PC-9 (cell line): ENCODE measurements around the gene M1AP. TPM values are rescaled to one million over a fixed set of nuclear protein-coding genes. Genes with fewer than 3 reads are reported as not detected.
A peak's percentile ranks its signal among the peaks of the same experiment; 100 is the strongest.

Experiments used
- BruUV-seq: library from RNA; stranded (reverse); fragments of 400-500 nt; replicated peaks from 2 replicates; lab custom pipeline; 2021; lab: Mats Ljungman, UMichigan
- CTCF ChIA-PET: fragments of 300-600 bp; sonication (Branson Sonifier 250); formaldehyde crosslinking; loops from one replicate; lab custom pipeline; 2022; ENCODE audit warnings: antibody characterized with exemption; lab: Charles Lee
- POLR2A ChIA-PET: fragments of 300-600 bp; sonication (Branson Sonifier 250); formaldehyde crosslinking; loops from one replicate; lab custom pipeline; 2022; ENCODE audit warnings: antibody characterized with exemption; ENCODE audit not compliant: unreplicated experiment; lab: Charles Lee
- DNase-seq, 2 experiments: peaks; one replicate each; pipeline versions ENCODE4 v3.0.0 to v3.0.0-alpha.2; 2015 to 2022; ENCODE audit warnings: mixed read lengths in 1 of 2
- H2AFZ ChIP-seq: fragments of 200-600 bp; sonication (generic); 2 replicates; pipeline ENCODE4 v1.8.1; 2017; ENCODE audit warnings: antibody characterized with exemption
- H3F3A ChIP-seq: fragments of 200-600 bp; sonication (generic); 2 replicates; pipeline ENCODE4 v1.8.1; 2017; ENCODE audit warnings: antibody characterized with exemption, mild to moderate bottlenecking, low read depth; ENCODE audit not compliant: insufficient read depth
- H3K27ac ChIP-seq: fragments of 200-600 bp; sonication (generic); 2 replicates; pipeline ENCODE4 v1.6.1; 2016; ENCODE audit warnings: mixed run types
- H3K27me3 ChIP-seq: fragments of 200-600 bp; sonication (generic); 2 replicates; pipeline ENCODE4 v1.6.1; 2016; ENCODE audit warnings: low read depth, mixed run types; ENCODE audit not compliant: insufficient read depth
- H3K36me3 ChIP-seq: fragments of 200-600 bp; sonication (generic); 2 replicates; pipeline ENCODE4 v1.6.1; 2016; ENCODE audit warnings: low read depth, mixed run types
- H3K4me1 ChIP-seq: fragments of 200-600 bp; sonication (generic); replicated peaks from 2 replicates; pipeline ENCODE4 v1.6.1; 2016; ENCODE audit warnings: mixed run types; ENCODE audit not compliant: insufficient read depth
- H3K4me2 ChIP-seq: fragments of 200-600 bp; sonication (generic); 2 replicates; pipeline ENCODE4 v1.6.1; 2017; ENCODE audit warnings: mixed run types
- H3K4me3 ChIP-seq: fragments of 200-600 bp; sonication (generic); 2 replicates; pipeline ENCODE4 v1.6.1; 2016; ENCODE audit warnings: mixed run types
- H3K79me2 ChIP-seq: fragments of 200-600 bp; sonication (generic); 2 replicates; pipeline ENCODE4 v1.6.1; 2017; ENCODE audit warnings: low read depth, mixed run types
- H3K9me2 ChIP-seq: fragments of 200-600 bp; sonication (generic); 2 replicates; pipeline ENCODE4 v1.8.1; 2017; ENCODE audit warnings: mild to moderate bottlenecking; ENCODE audit not compliant: insufficient read depth
- H3K9me3 ChIP-seq: fragments of 200-600 bp; sonication (generic); 2 replicates; pipeline ENCODE4 v1.8.1; 2016; ENCODE audit warnings: low read depth; ENCODE audit not compliant: insufficient read depth
- H4K20me1 ChIP-seq: fragments of 200-600 bp; sonication (generic); 2 replicates; pipeline ENCODE4 v1.8.1; 2017; ENCODE audit not compliant: insufficient read depth
- CTCF ChIP-seq: fragments of 200-600 bp; sonication (generic); conservative IDR thresholded peaks from 2 replicates; pipeline ENCODE4 v1.6.1; 2017; ENCODE audit warnings: mixed run types, antibody characterized with exemption, mild to moderate bottlenecking, moderate library complexity
- EZH2 ChIP-seq: fragments of 200-600 bp; sonication (generic); IDR thresholded peaks from 2 replicates; pipeline ENCODE4 v1.8.0; 2017; ENCODE audit warnings: antibody characterized with exemption, low read depth
- intact Hi-C: fragments of 100-400 bp; cut with micrococcal nuclease; formaldehyde crosslinking; loops from one replicate; pipeline ENCODE4 v1.10.0; 2022; ENCODE audit not compliant: unreplicated experiment
- total RNA-seq: library from RNA; stranded (reverse); gene quantifications from 2 replicates; pipeline ENCODE4 v1.2.3, GENCODE V29; 2021

Gene M1AP
- total RNA-seq, 1 experiment from 2014 or later = 7.7 TPM

GRCh38 chr2:74628538-74629105 lies 19.5 kb downstream of the M1AP start:
- TF ChIP-seq EZH2 = no peak
- H3K4me2 ChIP-seq = no peak overlapping the region
- intact Hi-C loops = no loop called here
- peaks cover 3% of the 10 kb centered on the region; the same call in 1 of the 2 replicates for H3K36me3 ChIP-seq
- no peaks in the 10 kb centered on the region; the same call in 1 of the 2 replicates for H3K9me2 ChIP-seq
- no peaks in the 10 kb centered on the region for H3K27me3 ChIP-seq
- POLR2A ChIA-PET = no interaction called here
- H2AFZ ChIP-seq = no peak overlapping the region
- no peaks in the 10 kb centered on the region for H4K20me1 ChIP-seq
- BruUV-seq = no TSS peak
- peaks cover 18% of the 10 kb centered on the region for H3K4me1 ChIP-seq
- no peaks in the 10 kb centered on the region for H3K79me2 ChIP-seq
- CTCF ChIA-PET = no interaction called here
- no peak overlapping the region for H3K4me3 ChIP-seq
- no peak overlapping the region for H3K27ac ChIP-seq
- DNase-seq = no peak
- no peaks in the 10 kb centered on the region for H3K9me3 ChIP-seq
- H3F3A ChIP-seq = no peaks in the 10 kb centered on the region

- DNase-seq = peak in 1 of 2 experiments; percentile 47
- H4K20me1 ChIP-seq = no peaks in the 10 kb centered on the region
- no TSS peak for BruUV-seq
Observed at GRCh38 chr2:74625658-74626425, 22.3 kb downstream of the M1AP start.

GRCh38 chr2:74620671-74621070 lies 27.5 kb downstream of the M1AP start:
- no peak for DNase-seq
- POLR2A ChIA-PET = no interaction called here
- TF ChIP-seq EZH2 = no peak
- TF ChIP-seq CTCF = no peak
- CTCF ChIA-PET = no interaction called here
- Histone ChIP-seq H3K79me2 (no peaks in the 10 kb centered on the region), H2AFZ (no peak overlapping the region), H3K4me1 (no peaks in the 10 kb centered on the region), H3K27ac (no peak overlapping the region), H3K9me2 (no peaks in the 10 kb centered on the region), H4K20me1 (no peaks in the 10 kb centered on the region), H3K36me3 (no peaks in the 10 kb centered on the region), H3K4me2 (no peak overlapping the region), H3K27me3 (no peaks in the 10 kb centered on the region), H3K9me3 (no peaks in the 10 kb centered on the region; the same call in 1 of the 2 replicates), H3F3A (no peaks in the 10 kb centered on the region; the same call in 1 of the 2 replicates), H3K4me3 (no peak overlapping the region)
- BruUV-seq = no TSS peak
- intact Hi-C loops = no loop called here

More at GRCh38 chr2:74625658-74626425, 22.3 kb downstream of the M1AP start:
- intact Hi-C loops = no loop called here
- Histone ChIP-seq H2AFZ (peak overlapping the region; percentile 43; the same call in 1 of the 2 replicates), H3K4me2 (0 out of 2 replicates have a peak overlapping the region, but pooled peaks have one; percentile 17), H3K79me2 (no peaks in the 10 kb centered on the region), H3K27me3 (no peaks in the 10 kb centered on the region), H3K9me2 (no peaks in the 10 kb centered on the region; the same call in 1 of the 2 replicates), H3K4me1 (peaks cover 8% of the 10 kb centered on the region; the same call in 1 of the 2 replicates), H3K4me3 (no peak overlapping the region), H3K9me3 (no peaks in the 10 kb centered on the region), H3K36me3 (peaks cover 2% of the 10 kb centered on the region; the same call in 1 of the 2 replicates), H3F3A (no peaks in the 10 kb centered on the region), H3K27ac (peak overlapping the region; percentile 45)
- TF ChIP-seq CTCF (no peak), EZH2 (no peak)
- POLR2A ChIA-PET = interaction anchor here (0.5 to 0.7 kb wide), 4 partner anchors 58 to 846 kb away, joined by 3 to 4 read pairs (median 4); partner anchors contain the start of gene WBP1
- CTCF ChIA-PET = interaction anchor here (0.7 kb wide), 1 partner anchor 178 kb away, joined by 6 read pairs; no protein-coding TSS in a partner anchor
